Gastrocnemius medialis (tissue), 4 donors: Measurements from ENCODE around the gene S100PBP.

Source experiments
- POLR2A ChIP-seq, 2 donors: fragments of 450-650 bp; IDR thresholded peaks; one replicate each; pipeline ENCODE4 v1.6.1; 2017; ENCODE audit warnings: antibody characterized with exemption in 2 of 2, mild to moderate bottlenecking in 2 of 2, moderate library complexity in 2 of 2
- TF ChIP-seq, protein P1 (sequence below), 5 experiments: fragments of 450-650 bp in 3 of 5; fragments of 200-600 bp in 2 of 5; sonication (generic) in 2 of 5; IDR thresholded peaks in 4 of 5; conservative IDR thresholded peaks in 1 of 5; 1 replicate in 4 of 5; 2 replicates in 1 of 5; pipeline ENCODE4 v1.5.1; 2016 to 2019; ENCODE audit warnings: antibody characterized with exemption in 5 of 5, mild to moderate bottlenecking in 3 of 5, moderate library complexity in 3 of 5

DNA sequence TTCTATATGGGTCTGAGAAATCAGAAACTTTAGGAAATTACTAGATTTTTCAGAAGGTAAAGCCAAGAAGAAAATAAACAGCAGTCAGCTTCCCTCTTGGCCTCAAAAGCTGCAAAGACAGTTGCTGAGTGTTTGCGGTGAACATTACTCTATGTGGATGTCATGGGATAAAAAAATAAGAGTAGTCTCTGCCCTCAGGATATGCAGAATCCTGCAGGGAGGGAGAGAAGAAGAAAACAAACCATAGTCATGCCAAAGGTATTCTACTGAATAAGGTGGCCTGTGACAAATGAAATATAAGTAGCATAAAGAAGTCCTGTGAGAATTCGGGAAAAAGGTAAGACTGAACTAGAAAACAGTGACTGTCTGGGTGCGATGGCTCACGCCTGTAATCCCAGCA lies 19.3 kb upstream of the S100PBP start:
- TF ChIP-seq, protein P1, sequence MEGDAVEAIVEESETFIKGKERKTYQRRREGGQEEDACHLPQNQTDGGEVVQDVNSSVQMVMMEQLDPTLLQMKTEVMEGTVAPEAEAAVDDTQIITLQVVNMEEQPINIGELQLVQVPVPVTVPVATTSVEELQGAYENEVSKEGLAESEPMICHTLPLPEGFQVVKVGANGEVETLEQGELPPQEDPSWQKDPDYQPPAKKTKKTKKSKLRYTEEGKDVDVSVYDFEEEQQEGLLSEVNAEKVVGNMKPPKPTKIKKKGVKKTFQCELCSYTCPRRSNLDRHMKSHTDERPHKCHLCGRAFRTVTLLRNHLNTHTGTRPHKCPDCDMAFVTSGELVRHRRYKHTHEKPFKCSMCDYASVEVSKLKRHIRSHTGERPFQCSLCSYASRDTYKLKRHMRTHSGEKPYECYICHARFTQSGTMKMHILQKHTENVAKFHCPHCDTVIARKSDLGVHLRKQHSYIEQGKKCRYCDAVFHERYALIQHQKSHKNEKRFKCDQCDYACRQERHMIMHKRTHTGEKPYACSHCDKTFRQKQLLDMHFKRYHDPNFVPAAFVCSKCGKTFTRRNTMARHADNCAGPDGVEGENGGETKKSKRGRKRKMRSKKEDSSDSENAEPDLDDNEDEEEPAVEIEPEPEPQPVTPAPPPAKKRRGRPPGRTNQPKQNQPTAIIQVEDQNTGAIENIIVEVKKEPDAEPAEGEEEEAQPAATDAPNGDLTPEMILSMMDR (IDR thresholded peaks at IDR 0.05 in 4 of 5, conservative IDR thresholded peaks at IDR 0.05 in 1 of 5), result no peak
- no peak for TF ChIP-seq POLR2A (IDR thresholded peaks at IDR 0.05)
